Bone marrow (tissue), 2 donors: ENCODE data around the gene XKRX.

Experiments used
- DNase-seq, 2 donors: peaks; one replicate each; lab custom pipeline; 2025; lab: John Stamatoyannopoulos, UW

XKRX gene

DNA sequence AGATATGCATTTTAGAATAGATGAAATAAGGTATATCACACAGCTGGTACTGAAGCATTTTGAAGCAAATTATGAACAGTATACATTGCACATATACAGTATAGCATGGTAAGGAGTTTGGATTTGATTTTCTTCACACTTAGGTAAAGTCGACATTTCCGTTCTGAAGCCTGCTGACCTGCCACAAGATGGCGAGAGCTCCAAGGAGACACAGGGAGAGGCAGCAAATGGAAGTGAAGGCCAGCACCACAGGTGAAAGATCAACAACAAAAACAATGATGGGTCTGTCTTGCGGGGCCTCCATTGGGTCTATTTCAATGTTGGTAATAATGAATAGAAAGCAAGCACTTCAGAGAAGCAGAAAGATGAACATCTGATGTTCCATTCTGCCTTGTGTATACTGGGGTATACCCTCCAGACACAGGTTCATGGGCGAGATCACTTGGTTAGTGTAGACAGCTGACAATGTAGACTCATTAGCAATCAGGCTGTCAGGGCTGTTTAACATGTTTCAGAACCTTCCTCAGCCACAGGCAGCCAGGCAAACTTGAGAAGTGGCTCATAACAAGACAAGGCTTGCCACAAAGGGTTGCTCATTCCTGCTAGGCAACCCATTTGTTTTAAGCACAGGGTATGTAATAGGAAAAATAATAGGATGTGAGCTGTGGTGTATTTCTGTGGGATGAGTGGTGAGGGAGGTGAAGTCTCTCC, 33.2 kb downstream of the XKRX start:
- no peak for DNase-seq

DNA sequence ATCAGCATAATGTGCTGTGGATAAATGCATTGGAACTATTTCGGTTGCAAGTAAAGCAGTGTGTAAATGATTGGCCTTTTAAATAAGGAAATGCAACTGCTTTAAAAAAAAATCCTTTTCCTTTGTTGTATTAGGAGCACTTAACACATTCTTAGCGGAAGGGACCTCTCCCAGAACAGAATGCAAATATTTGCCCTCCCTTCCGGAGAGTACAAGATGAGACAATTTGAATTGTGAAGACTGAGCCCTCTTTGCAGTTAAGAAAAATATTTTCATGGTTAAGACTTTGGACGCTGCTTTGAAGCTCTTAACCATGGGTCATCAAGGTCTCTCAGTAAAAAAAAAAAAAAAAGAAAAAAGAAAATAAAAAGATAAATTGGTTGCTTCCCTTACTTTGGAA, 45.1 kb downstream of the XKRX start:
- DNase-seq = no peak

DNA sequence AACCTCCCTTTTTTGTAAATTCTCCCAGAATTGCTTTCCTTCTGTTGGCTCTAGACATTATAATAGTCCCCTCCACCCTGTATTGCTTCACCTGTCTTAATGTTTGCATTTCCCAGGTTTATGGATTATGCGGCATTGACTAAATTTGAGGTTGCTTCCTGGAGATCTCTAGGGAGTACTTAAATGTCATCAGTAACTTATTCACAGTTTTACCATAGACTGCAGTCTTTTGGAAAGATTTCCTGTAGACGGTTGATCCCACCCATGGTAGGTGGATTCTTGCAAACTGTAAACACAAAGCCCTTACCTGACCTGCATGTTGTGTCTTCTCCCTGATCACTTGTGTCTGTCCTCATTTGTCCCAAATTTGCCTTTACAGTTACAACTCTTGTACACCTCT, 48.3 kb downstream of the XKRX start:
- no peak for DNase-seq

DNA sequence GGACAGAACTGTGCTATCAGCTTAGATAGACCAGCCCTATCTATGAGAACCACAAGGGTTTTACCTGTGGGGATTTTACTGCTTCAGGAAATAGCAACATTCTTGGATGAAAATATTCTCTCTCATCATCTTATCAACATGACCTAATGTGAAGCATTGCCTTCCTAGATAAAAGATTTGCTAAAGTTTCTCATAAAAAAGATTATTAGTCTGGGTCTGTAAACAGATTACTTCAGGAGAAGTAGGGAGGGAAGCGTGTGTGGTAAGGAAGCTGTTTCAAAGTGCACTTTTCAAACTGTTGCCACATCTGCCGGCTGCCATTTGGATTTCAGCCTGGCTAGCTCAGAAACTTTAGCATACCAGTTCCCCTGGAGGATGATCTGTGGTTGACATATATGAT, 54.4 kb downstream of the XKRX start, which contains the start of gene NOX1:
Gene NOX1 (minus strand): TSS at position 35 of the 400 bp plus-strand sequence. CDS start 220 bp downstream, outside the sequence.
- DNase-seq = no peak

DNA sequence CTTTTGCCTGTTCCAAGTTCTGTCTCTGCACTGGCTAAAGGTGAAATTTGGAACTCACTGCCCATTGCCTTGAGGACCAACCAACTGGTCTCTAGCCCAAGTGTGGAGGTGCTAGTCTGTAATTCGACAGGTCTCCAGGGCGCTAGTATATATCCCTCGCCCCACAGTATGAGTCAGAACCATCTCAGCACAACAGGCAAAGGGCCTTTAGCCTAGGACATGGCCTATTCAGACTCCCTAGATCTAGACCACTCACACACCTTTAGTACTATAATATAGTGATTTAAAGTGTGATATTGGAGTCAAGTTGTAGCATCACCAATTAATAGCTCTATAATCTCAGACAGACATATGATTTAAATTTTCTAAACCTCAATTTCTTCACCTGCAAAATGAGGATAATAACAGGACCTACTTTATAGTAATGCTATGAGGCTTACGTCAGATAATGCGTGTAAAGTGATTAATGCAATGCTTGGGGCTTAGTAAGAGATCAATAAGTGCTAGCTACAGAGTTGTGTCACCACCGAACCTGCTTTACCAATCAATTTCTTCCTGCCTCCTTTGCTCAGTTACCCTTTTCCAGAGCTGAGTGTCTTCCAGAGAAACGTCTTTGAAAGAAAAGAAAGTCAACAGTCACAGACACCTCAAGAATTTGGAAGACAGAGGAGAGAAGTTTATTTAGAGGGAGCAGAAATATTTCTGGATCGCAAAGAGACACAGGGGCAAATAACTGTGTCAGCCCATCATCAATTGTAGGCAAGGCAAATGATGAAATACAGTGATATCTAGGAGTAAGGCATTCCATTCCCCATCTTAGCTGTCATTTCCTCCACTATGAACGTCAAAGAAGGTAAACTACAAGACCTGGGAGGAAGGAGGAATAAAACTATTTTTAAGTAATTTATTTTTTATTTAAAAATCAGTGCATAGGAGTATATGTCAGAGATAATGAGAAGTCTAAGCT, 56.8 kb downstream of the XKRX start:
- no peak for DNase-seq

GRCh38 chrX:100870527-100870926, 58.2 kb downstream of the XKRX start:
- DNase-seq = no peak

DNA sequence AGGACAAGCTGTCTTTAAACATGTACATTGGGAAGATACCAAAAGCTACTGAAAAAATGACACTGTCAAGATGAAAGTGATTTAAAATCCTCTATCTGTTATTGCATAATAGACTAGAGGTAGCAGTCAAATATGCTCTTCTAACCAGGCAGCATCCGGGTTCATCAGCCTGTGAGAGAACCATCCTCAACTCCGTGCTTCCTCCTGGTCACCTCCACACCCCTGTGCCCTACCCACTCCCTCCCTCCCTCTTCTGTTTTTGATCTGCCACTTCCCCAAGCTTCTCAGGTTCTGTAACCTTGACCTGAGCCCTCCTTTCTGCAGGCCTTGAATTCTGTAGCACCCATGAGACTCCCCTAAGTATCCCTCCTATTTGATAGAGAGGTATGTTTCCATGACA, 60.4 kb downstream of the XKRX start:
- no peak for DNase-seq

GRCh38 chrX:100864657-100865391, 63.9 kb downstream of the XKRX start:
- no peak for DNase-seq
